HG03039 (cell line): ENCODE data around the gene PGA3.
"Not testable (repeated sequence)": the region's sequence is repeated elsewhere in the genome, so short reads cannot be mapped to it uniquely, and the experiment has no call there.

ENCODE experiments used
- ATAC-seq: cut with Tn5 transposase; IDR thresholded peaks from one replicate; pipeline ENCODE4 v1.9.1; 2021; ENCODE audit warnings: mild to moderate bottlenecking, moderate library complexity; ENCODE audit not compliant: unreplicated experiment

PGA3 gene

GRCh38 chr11:61170566-61170965 is 32.7 kb upstream of the PGA3 start:
- ATAC-seq: no peak

DNA sequence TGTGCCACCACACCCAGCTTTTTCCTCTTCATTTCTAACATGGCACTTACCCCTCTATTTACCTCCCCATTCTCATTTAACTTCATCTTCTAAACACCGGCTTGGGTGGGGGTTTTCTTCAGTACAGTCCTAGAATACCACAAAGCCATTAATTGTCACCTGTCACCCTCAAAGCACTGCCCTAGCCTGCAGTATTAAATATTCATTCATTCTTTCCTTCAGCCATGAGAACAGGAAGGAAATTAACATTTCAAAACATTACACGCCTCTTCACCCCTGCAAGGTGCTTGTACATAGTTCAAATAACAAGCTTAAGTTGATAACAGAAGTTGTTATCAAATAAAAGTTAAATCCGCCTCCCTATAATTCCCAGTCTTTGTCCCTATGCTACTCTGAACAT is 31.4 kb upstream of the PGA3 start:
- no peak for ATAC-seq

- ATAC-seq: no peak
Measured at GRCh38 chr11:61172356-61172755, 31.0 kb upstream of the PGA3 start.

DNA sequence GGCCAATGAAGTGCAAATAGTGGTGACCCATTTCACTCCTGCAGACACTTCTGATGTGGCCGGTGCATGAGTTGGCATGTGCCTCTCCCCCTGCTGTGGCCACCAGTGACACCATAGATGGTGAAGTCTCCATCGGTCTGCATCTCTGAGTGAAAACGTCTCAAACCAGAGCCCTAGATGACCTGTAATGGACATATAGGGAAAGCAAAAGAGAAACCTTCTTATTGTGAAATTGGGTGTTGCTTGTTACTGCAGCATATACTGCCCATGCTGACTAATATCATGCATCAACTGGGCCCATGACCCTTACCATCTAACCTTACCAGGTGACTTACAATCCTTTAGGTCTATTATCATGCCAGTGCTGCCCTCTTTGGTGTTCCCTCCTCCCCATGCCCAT is 30.4 kb upstream of the PGA3 start:
- no peak for ATAC-seq

DNA sequence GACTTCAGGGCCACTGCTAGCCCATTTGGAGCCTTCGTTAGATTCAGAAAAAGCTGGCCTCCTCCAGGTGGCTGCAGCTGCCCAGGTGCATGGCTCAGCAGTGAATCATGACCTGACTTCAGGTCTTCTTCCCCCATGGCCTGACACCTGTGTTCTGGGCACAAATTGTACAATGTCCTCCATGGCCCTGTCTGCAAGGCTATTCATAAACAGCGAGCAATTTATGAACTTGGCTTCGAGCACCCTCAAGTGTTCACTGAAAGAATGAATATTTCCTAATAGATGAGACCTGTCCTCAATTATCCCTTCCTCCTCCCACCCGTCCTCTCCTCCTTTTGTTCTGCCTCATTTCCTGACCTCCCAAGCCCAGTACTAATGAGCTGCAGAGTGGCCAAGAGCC is 29.9 kb upstream of the PGA3 start:
- ATAC-seq: no peak

- no peak for ATAC-seq
Measured at GRCh38 chr11:61174273-61174672, 29.0 kb upstream of the PGA3 start.

GRCh38 chr11:61174949-61175348 is 28.4 kb upstream of the PGA3 start:
- ATAC-seq: no peak

DNA sequence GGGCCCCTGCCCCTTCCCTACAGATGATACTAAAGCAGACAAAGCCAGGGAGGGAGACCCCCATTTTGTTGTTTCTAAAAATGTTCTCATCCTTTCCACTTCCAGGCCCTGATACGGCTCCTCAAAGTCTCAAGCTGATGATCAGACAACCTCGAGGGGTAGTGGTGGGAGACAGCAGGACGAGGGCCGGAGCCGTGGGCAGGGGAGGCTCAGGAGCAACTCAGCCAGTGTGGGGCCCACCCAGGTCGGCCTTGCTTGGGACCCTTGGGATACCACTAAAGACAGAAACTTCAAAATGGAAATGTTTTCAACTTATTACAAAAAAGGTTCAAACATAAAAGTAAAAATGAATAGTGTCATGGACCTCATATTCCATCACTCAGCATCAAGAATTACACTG is 26.9 kb upstream of the PGA3 start:
- no peak for ATAC-seq

DNA sequence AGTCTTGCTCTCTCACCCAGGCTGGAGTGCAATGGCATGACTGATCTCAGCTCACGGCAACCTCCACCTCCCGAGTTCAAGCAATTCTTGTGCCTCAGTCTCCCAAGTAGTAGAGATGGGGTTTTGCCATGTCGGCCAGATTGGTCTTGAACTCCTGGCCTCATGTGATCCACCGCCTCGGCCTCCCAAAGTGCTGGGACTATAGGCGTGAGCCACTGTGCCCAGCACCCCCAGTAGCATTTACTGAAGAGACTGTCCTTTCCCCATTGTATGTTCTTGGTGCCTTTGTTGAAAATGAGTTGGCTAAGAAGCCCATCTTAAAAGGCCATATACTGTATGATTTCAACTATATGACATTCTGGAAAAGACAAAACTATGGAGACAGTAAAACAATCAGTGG is 23.1 kb upstream of the PGA3 start:
- not testable (repeated sequence) for ATAC-seq

DNA sequence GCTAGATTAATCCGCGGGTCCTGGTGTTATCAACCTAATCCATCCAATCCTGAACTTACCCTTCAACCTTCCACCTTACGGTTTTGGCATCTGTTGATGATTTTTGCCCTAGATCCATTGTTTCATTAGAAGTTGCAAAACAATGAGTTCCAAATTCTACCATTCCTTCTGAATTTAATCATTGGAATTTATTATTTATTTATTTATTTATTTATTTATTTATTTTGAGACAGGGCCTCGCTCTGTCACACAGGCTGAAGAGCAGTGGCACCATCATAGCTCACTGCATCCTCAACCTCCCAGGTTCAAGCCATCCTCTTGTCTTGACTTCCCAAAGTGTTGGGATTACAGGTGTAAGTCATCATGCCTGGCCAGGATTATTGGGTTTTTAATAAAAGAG is 21.8 kb upstream of the PGA3 start:
- no peak for ATAC-seq

- no peak for ATAC-seq
Measured at GRCh38 chr11:61183645-61184044, 19.7 kb upstream of the PGA3 start.

DNA sequence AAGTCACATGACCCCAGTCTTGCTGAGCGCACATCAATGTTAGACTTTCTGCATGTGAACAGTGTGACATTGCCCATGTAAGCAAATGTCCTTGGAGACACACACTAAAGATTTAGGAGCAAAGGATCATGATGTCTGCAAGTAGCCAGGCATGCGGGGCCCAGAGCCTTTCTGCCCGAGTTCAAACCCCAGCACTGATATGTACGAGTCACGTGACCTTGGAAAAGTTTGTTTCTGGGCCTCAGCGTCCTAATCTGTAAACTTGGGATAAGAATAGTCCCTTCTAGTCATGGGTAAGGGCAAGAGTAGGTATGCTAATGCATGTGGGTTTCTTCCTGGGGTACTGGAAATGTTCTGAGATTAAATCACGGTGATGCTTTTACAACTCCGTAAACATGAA is 16.8 kb upstream of the PGA3 start:
- ATAC-seq: no peak

DNA sequence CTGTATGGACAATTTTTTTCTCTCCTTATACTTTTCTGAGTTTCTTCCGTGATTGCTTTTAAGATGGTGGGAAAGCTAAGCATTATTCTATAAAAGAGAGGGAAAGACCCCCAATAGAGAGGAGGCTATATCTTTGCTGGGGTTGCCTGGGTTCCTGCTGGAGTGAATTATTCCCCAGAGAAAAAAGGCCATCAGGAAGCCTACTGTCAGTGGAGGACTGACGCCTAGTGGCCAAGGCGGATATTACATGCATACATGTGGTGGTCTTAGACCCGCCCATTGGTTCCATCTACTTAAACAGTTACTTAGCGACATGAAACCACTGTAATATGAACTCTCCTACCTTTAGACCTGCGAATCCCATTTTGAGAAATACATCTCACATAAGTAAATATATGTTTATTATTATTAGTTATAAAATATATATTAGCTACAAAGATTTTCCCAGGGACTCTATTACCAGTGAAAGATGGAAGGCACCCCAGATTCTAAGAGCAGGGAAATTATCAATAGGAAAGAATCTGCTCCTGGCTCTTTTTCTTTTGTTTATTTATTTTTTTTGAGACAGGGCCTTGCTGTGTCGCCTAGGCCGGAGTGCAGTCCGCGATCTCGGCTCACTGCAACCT is 15.7 kb upstream of the PGA3 start:
- ATAC-seq: no peak

DNA sequence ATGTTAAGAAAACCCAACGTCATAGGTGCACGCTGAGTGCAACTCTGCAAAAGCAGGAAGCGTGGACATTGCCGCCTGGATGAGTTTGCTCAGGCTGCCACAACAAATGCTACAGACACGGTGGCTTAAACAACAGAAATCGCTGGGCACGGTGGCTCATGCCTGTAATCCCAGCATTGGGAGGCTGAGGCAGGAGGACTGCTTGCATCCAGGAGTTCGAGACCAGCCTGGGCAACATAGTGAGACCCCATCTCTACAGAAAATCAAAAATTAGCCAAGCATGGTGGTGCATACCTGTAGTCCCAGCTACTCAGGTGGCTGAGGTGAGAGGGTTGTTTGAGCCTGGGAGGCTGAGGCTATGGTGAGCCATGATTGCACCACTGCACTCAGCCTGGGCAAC is 13.4 kb upstream of the PGA3 start:
- ATAC-seq: no peak

- no peak for ATAC-seq
Measured at GRCh38 chr11:61193596-61193995, 9.7 kb upstream of the PGA3 start.

DNA sequence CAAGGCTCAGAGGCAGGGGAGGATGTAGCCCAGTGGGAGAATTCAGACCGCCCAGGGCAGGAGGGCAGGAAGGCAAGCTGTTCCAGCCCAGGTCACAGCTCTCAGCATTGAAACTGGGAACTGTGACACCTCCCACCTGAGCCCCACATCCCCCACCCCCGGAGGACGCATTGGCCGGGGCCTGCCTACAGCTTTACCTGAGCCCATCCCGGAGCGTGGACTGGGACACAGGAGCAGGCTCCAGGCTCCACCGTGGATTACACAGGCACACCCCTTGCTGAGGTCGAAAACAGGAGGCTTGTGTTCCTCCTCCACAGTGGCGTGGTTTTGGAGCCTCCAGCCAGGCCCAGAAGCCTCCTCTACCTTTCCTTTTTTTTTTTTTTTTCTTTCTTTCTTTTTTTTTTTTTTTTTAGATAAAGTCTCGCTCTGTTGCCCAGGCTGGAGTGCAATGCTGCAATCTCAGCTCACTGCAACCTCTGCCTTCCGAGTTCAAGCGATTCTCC is 9.1 kb upstream of the PGA3 start:
- no peak for ATAC-seq

DNA sequence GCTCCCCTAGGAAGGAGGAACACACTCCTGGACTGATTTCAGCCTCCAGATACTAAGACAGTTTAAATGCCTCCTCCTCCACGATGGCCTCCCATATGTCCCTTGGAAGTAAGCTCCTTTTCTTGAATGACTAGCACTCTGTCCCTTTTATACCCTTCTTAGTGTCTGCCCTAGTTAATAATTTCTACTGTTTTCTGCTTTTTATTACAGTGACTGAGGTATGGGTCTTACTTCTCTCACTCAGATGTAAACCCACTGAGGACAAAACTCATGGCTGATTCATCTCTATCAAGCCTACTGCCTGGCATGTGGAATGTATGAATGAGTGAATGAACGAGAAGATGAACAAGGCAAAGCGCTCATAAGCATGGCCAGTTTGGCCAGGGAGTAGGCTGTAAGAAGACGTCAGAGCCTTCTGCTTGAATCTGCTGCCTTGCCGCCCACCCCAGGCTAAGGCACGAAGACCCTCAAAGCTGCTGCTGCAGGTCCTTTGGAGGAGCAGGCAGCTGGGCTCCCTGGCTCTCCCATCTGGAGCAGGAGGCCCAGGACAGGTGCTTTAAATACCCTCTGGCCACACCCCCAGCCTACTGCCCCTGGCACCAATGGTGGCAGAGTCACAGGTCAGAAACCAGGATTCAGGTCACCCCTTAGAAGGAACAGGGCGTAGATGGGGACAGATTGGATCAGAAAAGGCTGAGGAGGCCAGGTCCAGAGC is 8.2 kb upstream of the PGA3 start:
- ATAC-seq: no peak

GRCh38 chr11:61195719-61196118 is 7.6 kb upstream of the PGA3 start:
- no peak for ATAC-seq

- ATAC-seq: no peak
Measured at GRCh38 chr11:61198361-61198760, 5.0 kb upstream of the PGA3 start.

GRCh38 chr11:61198948-61199523 is 4.3 kb upstream of the PGA3 start:
- ATAC-seq: no peak

DNA sequence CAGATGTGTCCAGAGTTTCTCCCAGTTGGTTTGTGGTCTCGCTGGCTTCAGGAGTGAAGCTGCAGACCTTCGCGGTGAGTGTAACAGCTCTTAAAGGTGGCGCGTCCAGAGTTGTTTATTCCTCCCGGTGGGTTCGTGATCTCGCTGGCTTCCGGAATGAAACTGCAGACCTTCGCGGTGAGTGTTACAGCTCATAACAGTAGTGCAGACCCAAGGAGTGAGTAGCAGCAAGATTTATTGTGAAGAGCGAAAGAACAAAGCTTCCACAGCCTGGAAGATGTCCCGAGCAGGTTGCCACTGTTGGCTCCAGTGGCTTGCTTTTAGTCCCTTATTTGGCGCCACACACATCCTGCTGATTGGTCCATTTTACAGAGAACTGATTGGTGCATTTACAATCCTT is 1.8 kb upstream of the PGA3 start:
- no peak for ATAC-seq

DNA sequence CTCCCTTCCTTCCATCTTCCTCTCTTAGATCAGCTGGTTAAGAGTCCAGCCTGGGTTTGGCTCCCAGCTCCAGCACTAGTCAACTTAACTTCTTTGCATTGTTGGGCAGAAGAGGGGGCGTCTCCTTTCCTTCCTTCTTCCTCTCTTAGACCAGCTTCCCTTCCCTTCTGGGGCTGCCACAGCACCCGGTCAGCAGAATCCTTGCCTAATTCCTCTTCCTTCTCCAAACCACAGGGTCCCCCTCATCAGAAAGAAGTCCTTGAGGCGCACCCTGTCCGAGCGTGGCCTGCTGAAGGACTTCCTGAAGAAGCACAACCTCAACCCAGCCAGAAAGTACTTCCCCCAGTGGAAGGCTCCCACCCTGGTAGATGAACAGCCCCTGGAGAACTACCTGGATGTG is 558 bp downstream of the PGA3 start:
- not testable (repeated sequence) for ATAC-seq
